Measurements from ENCODE around the gene IFNA7. TPM values are rescaled to one million over a fixed set of nuclear protein-coding genes. Genes with fewer than 3 reads are reported as not detected.

The IFNA7 gene
- total and polyA plus RNA-seq, 10 of the 15 experiments (the other 5 are each of a cell fraction or from before 2014, with no cell fraction given): not detected

GRCh38 chr9:21160178-21160577 is 41.8 kb downstream of the IFNA7 start (continued):
- TF ChIP-seq, protein P1, sequence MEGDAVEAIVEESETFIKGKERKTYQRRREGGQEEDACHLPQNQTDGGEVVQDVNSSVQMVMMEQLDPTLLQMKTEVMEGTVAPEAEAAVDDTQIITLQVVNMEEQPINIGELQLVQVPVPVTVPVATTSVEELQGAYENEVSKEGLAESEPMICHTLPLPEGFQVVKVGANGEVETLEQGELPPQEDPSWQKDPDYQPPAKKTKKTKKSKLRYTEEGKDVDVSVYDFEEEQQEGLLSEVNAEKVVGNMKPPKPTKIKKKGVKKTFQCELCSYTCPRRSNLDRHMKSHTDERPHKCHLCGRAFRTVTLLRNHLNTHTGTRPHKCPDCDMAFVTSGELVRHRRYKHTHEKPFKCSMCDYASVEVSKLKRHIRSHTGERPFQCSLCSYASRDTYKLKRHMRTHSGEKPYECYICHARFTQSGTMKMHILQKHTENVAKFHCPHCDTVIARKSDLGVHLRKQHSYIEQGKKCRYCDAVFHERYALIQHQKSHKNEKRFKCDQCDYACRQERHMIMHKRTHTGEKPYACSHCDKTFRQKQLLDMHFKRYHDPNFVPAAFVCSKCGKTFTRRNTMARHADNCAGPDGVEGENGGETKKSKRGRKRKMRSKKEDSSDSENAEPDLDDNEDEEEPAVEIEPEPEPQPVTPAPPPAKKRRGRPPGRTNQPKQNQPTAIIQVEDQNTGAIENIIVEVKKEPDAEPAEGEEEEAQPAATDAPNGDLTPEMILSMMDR (IDR thresholded peaks at IDR 0.05 in 2 of 3, conservative IDR thresholded peaks at IDR 0.05 in 1 of 3; ENCODE audit: control insufficient read depth in 2 of 3, extremely low read depth in 1 of 3, insufficient read depth in 1 of 3, low read depth in 3 of 3, low read length in 3 of 3): no peak
- TF ChIP-seq ATF3 (IDR thresholded peaks at IDR 0.05; ENCODE audit: borderline replicate concordance, extremely low read depth, low read depth, low read length) (no peak), LARP7 (IDR thresholded peaks at IDR 0.05) (no peak), ZNF592 (IDR thresholded peaks at IDR 0.05) (no peak), ETV6 (conservative IDR thresholded peaks at IDR 0.05 in 1 of 2, IDR thresholded peaks at IDR 0.05 in 1 of 2; ENCODE audit: borderline replicate concordance in 1 of 2, low read depth in 1 of 2) (peak in 1 of 2 experiments; percentile 89; a peak in 2 of 4 replicates), MYB (IDR thresholded peaks at IDR 0.05; ENCODE audit: borderline replicate concordance, low read depth, low read length) (no peak), SRF (IDR thresholded peaks at IDR 0.05; ENCODE audit: low read depth in 2 of 2, low read length in 2 of 2) (no peak), IKZF1 (conservative IDR thresholded peaks at IDR 0.05) (no peak; the same call in 1 of the 2 replicates), JUNB (IDR thresholded peaks at IDR 0.05) (0 out of 2 replicates have a peak, but pooled peaks have one; percentile 15), MEF2A (IDR thresholded peaks at IDR 0.05; ENCODE audit: insufficient read depth, low read depth, low read length) (0 out of 2 replicates have a peak, but pooled peaks have one; percentile 18), RELA (IDR thresholded peaks at IDR 0.05; ENCODE audit: borderline replicate concordance, partially characterized antibody) (no peak), ESRRA (IDR thresholded peaks at IDR 0.05; ENCODE audit: low read length) (no peak), GABPA (IDR thresholded peaks at IDR 0.05; ENCODE audit: low read depth) (no peak), TBL1XR1 (IDR thresholded peaks at IDR 0.05; ENCODE audit: low read depth, low read length) (no peak), EED (IDR thresholded peaks at IDR 0.05; ENCODE audit: low read depth) (peak; percentile 73), CHD2 (IDR thresholded peaks at IDR 0.05; ENCODE audit: borderline replicate concordance, low read depth, low read length) (no peak), STAT1 (conservative IDR thresholded peaks at IDR 0.05) (no peak), YY1 (IDR thresholded peaks at IDR 0.05; ENCODE audit: low read depth, low read length) (no peak), BMI1 (IDR thresholded peaks at IDR 0.05; ENCODE audit: borderline replicate concordance) (no peak), CBX5 (IDR thresholded peaks at IDR 0.05; ENCODE audit: low read depth) (no peak), CBX3 (IDR thresholded peaks at IDR 0.05; ENCODE audit: borderline replicate concordance, low read depth) (no peak)
- TF ChIP-seq, protein P2, sequence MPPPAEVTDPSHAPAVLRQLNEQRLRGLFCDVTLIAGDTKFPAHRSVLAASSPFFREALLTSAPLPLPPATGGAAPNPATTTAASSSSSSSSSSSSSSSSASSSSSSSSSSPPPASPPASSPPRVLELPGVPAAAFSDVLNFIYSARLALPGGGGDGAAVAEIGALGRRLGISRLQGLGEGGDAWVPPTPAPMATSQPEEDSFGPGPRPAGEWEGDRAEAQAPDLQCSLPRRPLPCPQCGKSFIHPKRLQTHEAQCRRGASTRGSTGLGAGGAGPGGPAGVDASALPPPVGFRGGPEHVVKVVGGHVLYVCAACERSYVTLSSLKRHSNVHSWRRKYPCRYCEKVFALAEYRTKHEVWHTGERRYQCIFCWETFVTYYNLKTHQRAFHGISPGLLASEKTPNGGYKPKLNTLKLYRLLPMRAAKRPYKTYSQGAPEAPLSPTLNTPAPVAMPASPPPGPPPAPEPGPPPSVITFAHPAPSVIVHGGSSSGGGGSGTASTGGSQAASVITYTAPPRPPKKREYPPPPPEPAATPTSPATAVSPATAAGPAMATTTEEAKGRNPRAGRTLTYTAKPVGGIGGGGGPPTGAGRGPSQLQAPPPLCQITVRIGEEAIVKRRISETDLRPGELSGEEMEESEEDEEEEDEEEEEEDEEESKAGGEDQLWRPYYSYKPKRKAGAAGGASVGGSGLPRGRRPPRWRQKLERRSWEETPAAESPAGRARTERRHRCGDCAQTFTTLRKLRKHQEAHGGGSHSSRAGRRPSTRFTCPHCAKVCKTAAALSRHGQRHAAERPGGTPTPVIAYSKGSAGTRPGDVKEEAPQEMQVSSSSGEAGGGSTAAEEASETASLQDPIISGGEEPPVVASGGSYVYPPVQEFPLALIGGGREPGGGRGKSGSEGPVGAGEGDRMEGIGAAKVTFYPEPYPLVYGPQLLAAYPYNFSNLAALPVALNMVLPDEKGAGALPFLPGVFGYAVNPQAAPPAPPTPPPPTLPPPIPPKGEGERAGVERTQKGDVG (CRISPR knock-in tag; IDR thresholded peaks at IDR 0.05): no peak
